CD14-positive monocyte (primary cell): ENCODE data around the gene FAM83G. TPM values are rescaled to one million over a fixed set of nuclear protein-coding genes. Genes with fewer than 3 reads are reported as not detected.

Experiments used
- DNase-seq, 3 donors: peaks; one replicate each; pipeline ENCODE4 v3.0.0-alpha.2; 2011 to 2022
- H2AFZ ChIP-seq: 2 replicates; pipeline ENCODE4 v1.6.0; 2012; ENCODE audit warnings: mild to moderate bottlenecking, low read depth, low read length, inconsistent platforms; ENCODE audit not compliant: insufficient read depth, poor library complexity, severe bottlenecking
- H3K27ac ChIP-seq, 2 donors: 1 replicate in 1 of 2; 2 replicates in 1 of 2; pipeline ENCODE4 v1.5.1; 2012 to 2013; ENCODE audit warnings: low read length in 2 of 2, control low read depth in 1 of 2, inconsistent platforms in 1 of 2, low read depth in 1 of 2, mild to moderate bottlenecking in 1 of 2
- H3K27me3 ChIP-seq, 2 donors: one replicate each; pipeline versions ENCODE4 v1.6.0 to v1.6.1; 2011 to 2013; ENCODE audit warnings: low read length in 2 of 2; ENCODE audit not compliant: control insufficient read depth in 2 of 2, insufficient read depth in 2 of 2
- H3K36me3 ChIP-seq, 2 donors: replicated peaks in 1 of 2; 1 replicate in 1 of 2; 2 replicates in 1 of 2; pipeline versions ENCODE4 v1.5.1 to v1.6.1; 2012 to 2013; ENCODE audit warnings: low read length in 2 of 2, control low read depth in 1 of 2, inconsistent platforms in 1 of 2, mild to moderate bottlenecking in 1 of 2; ENCODE audit not compliant: insufficient read depth in 2 of 2, control insufficient read depth in 1 of 2
- H3K4me1 ChIP-seq, 2 donors: 1 replicate in 1 of 2; 2 replicates in 1 of 2; pipeline versions ENCODE4 v1.5.1 to v1.6.1; 2012 to 2013; ENCODE audit warnings: low read length in 2 of 2, control low read depth in 1 of 2, inconsistent platforms in 1 of 2, mild to moderate bottlenecking in 1 of 2, moderate library complexity in 1 of 2; ENCODE audit not compliant: insufficient read depth in 2 of 2, control insufficient read depth in 1 of 2
- H3K4me2 ChIP-seq: replicated peaks from 2 replicates; pipeline ENCODE3; 2012; ENCODE audit warnings: low read length, moderate library complexity, mild to moderate bottlenecking; ENCODE audit not compliant: poor library complexity, severe bottlenecking; ENCODE audit errors: extremely low read depth
- H3K4me3 ChIP-seq, 3 experiments: fragments of 200-600 bp in 1 of 3; sonication (generic) in 1 of 3; replicated peaks in 1 of 3; 1 replicate in 2 of 3; 2 replicates in 1 of 3; pipeline ENCODE4 v1.5.1; 2011 to 2013; ENCODE audit warnings: low read length in 3 of 3, mild to moderate bottlenecking in 3 of 3, control low read depth in 2 of 3, low read depth in 2 of 3, inconsistent platforms in 1 of 3, moderate library complexity in 1 of 3
- H3K79me2 ChIP-seq: 2 replicates; pipeline ENCODE4 v1.6.0; 2012; ENCODE audit warnings: mild to moderate bottlenecking, control low read depth, inconsistent platforms, low read length, moderate library complexity; ENCODE audit not compliant: insufficient read depth
- H3K9ac ChIP-seq: 2 replicates; pipeline ENCODE4 v1.6.0; 2017; ENCODE audit warnings: low read length, mild to moderate bottlenecking; ENCODE audit not compliant: insufficient read depth, poor library complexity, severe bottlenecking
- H3K9me3 ChIP-seq, 2 donors: replicated peaks in 1 of 2; 1 replicate in 1 of 2; 2 replicates in 1 of 2; pipeline versions ENCODE4 v1.5.1 to v1.6.1; 2012 to 2013; ENCODE audit warnings: low read length in 2 of 2, control low read depth in 1 of 2; ENCODE audit not compliant: control insufficient read depth in 1 of 2, insufficient read depth in 1 of 2
- H4K20me1 ChIP-seq: 2 replicates; pipeline ENCODE4 v1.6.0; 2012; ENCODE audit warnings: mild to moderate bottlenecking, low read length, control low read depth, moderate library complexity; ENCODE audit not compliant: insufficient read depth
- H3K27ac Mint-ChIP-seq, 7 donors: one replicate each; pipeline ENCODE4 v1.8.0; 2020; ENCODE audit warnings: mild to moderate bottlenecking in 7 of 7, mixed read lengths in 7 of 7, moderate library complexity in 6 of 7, inconsistent platforms in 2 of 7
- H3K27me3 Mint-ChIP-seq, 3 donors: one replicate each; pipeline ENCODE4 v1.8.0; 2021 to 2022; ENCODE audit warnings: low read depth in 3 of 3, mild to moderate bottlenecking in 3 of 3, mixed read lengths in 3 of 3, moderate library complexity in 3 of 3, inconsistent platforms in 1 of 3
- H3K36me3 Mint-ChIP-seq, 2 donors: one replicate each; pipeline ENCODE4 v1.8.0; 2020; ENCODE audit warnings: mixed read lengths in 2 of 2, inconsistent platforms in 1 of 2, mild to moderate bottlenecking in 1 of 2
- H3K4me1 Mint-ChIP-seq: one replicate; pipeline ENCODE4 v1.8.0; 2020; ENCODE audit warnings: mild to moderate bottlenecking, mixed read lengths
- H3K4me3 Mint-ChIP-seq, 2 donors: one replicate each; pipeline ENCODE4 v1.8.0; 2020; ENCODE audit warnings: mild to moderate bottlenecking in 2 of 2, mixed read lengths in 2 of 2, moderate library complexity in 1 of 2
- H3K9me3 Mint-ChIP-seq, 7 donors: one replicate each; pipeline ENCODE4 v1.8.0; 2020 to 2022; ENCODE audit warnings: mixed read lengths in 7 of 7, mild to moderate bottlenecking in 6 of 7, moderate library complexity in 6 of 7, inconsistent platforms in 2 of 7
- CTCF ChIP-seq: fragments of 200-600 bp; IDR thresholded peaks from one replicate; pipeline ENCODE4 v1.8.0; 2022; ENCODE audit warnings: antibody characterized with exemption, mild to moderate bottlenecking
- WGBS: methylation state at CpG from one replicate; pipeline ENCODE4 v1.1.5; 2013; ENCODE audit warnings: missing lambda C conversion rate; ENCODE audit not compliant: insufficient coverage; 5-methylcytosine and 5-hydroxymethylcytosine counted together
- intact Hi-C, 2 donors: fragments of 100-400 bp; cut with micrococcal nuclease; formaldehyde crosslinking; loops; one replicate each; pipeline versions ENCODE4 v1.15.0 to v1.15.1; 2023
- polyA plus RNA-seq, 3 donors: library from polyadenylated mRNA; depleted of rRNA in 1 of 3; unstranded in 2 of 3; stranded (reverse) in 1 of 3; fragments of 300-500 nt in 2 of 3; fragments of >200 nt in 1 of 3; fragmentation: Illumina TruSeq in 2 of 3; gene quantifications; 1 replicate in 2 of 3; 2 replicates in 1 of 3; pipeline ENCODE4 v1.2.3, GENCODE V29; 2012 to 2021

FAM83G gene
- polyA plus RNA-seq, 3 donors = 0.04 to 0.17 (median 0.08) TPM

- Histone ChIP-seq H3K4me1 (no peaks in the 10 kb centered on the region), H3K79me2 (no peaks in the 10 kb centered on the region), H3K4me2 (no peak overlapping the region), H3K4me3 (no peak overlapping the region), H3K27me3 (no peaks in the 10 kb centered on the region), H3K36me3 (no peaks in the 10 kb centered on the region), H2AFZ (no peak overlapping the region), H3K9me3 (no peaks in the 10 kb centered on the region), H3K27ac (no peak overlapping the region), H4K20me1 (no peaks in the 10 kb centered on the region), H3K9ac (no peak overlapping the region)
- Mint-ChIP-seq H3K4me3 (no peak overlapping the region), H3K27ac (peak overlapping the region in 1 of 7 donors; percentile 42), H3K9me3 (peaks cover 0 to 4% (median 0%) of the 10 kb centered on the region in 7 donors), H3K27me3 (peaks cover 3 to 9% (median 7%) of the 10 kb centered on the region in 3 donors), H3K4me1 (no peaks in the 10 kb centered on the region), H3K36me3 (no peaks in the 10 kb centered on the region)
- DNase-seq = no peak
- intact Hi-C loops = no loop called here
- WGBS = 86% methylated on average over 16 of the region's 29 CpGs
- TF ChIP-seq CTCF = no peak
Measured at GRCh38 chr17:19014628-19015215, 10.2 kb upstream of the FAM83G start.

GRCh38 chr17:19013806-19014627, 9.5 kb upstream of the FAM83G start:
- Histone ChIP-seq H3K9ac (no peak overlapping the region), H3K4me3 (no peak overlapping the region), H3K4me2 (no peak overlapping the region), H4K20me1 (no peaks in the 10 kb centered on the region), H3K36me3 (no peaks in the 10 kb centered on the region), H3K27ac (no peak overlapping the region), H3K9me3 (no peaks in the 10 kb centered on the region), H3K4me1 (no peaks in the 10 kb centered on the region), H3K27me3 (no peaks in the 10 kb centered on the region), H2AFZ (no peak overlapping the region), H3K79me2 (no peaks in the 10 kb centered on the region)
- 89% methylated on average over 5 of the region's 11 CpGs for WGBS
- peaks cover 0 to 4% (median 0%) of the 10 kb centered on the region in 7 donors for H3K9me3 Mint-ChIP-seq
- TF ChIP-seq CTCF = no peak
- peaks cover 3 to 9% (median 5%) of the 10 kb centered on the region in 3 donors for H3K27me3 Mint-ChIP-seq
- H3K4me1 Mint-ChIP-seq = no peaks in the 10 kb centered on the region
- DNase-seq = no peak
- H3K36me3 Mint-ChIP-seq = no peaks in the 10 kb centered on the region
- intact Hi-C loops = no loop called here
- H3K27ac Mint-ChIP-seq = no peak overlapping the region
- H3K4me3 Mint-ChIP-seq = no peak overlapping the region
